GM19324 (cell line): ENCODE measurements around the gene EVL.

Experiments
- ATAC-seq: cut with Tn5 transposase; IDR thresholded peaks from one replicate; pipeline ENCODE4 v1.9.1; 2021; ENCODE audit warnings: mild to moderate bottlenecking, moderate library complexity; ENCODE audit not compliant: unreplicated experiment, low FRiP score

The EVL gene

DNA sequence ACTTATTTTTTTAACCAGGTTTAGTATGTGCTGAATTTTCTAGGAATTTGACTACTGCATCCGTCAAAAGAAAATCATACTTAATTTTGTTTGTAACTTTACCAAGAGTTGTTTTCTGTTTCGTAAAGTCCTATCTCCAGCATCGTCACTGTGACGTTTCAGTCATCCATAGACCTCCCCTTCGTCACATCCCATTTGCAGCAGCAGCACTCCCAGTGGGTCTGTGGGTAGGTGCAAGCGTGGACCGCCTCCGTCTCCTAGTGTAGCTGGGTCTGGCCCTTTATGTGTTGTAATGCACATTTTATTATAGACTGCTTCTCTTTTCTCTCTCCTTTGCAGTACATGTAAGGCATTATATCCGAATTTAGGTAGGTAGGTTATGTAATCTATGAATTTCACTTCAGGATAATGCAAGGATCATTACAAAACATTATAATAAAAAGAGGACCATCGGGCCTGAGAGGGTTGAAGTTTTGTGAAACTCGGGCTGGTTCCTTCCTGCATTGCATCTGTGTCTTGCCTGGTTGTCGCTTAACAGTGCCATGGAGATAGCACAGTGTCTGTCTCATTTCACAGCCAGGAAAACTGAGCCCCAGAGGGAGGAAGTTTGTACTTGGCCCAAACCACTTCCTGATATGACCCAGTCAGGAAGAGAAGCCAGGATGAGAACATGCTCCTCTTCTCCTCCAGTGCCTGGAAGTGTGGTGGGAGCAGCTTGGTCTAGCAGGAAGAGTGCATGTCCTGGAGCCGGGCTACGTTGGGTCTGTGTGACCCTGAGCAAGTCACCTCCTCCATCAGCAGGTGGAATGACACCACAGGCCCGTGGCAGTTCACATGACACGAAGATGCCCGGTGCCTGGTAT is 41.3 kb downstream of the EVL start:
- ATAC-seq = no peak

- no peak for ATAC-seq
Measured at GRCh38 chr14:100107236-100107635, 42.0 kb downstream of the EVL start.

GRCh38 chr14:100108042-100108825 is 43.0 kb downstream of the EVL start:
- peak; percentile 59 for ATAC-seq

DNA sequence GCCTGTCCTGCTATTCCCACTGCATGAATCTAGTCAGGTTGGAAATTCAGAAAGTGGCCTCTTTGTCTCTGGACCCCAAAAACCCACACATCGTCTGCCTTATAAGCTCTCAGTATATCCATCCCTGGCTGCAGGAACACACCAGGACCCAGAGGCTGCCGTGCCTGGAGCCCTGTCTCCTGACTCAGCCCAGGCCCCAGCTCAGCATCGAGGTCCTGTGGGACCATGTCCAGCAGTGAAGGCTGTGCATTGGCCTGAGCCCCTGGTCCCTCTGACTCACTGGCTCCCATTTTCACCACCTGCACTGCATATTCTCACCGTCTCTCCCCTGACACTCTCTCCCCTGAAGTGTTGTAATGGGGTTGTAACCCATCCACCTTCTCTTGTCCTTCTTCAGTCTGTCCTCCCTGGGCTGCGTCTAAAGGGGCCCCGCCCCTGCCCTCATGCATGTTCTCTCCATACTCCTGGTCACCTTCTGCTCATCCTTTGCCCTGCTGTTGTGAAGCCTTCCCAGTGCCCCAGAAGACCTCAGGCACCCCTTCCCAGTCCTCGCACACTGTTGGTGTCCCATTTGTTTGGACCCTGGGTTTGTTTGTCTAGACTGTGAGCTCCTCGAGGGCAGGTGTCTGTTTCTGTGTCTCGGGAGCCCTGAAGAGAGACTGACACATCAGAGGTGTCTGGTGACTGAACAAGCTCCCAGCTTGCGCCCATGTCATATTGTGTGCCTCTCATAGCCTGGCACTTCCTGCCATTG is 43.8 kb downstream of the EVL start:
- no peak for ATAC-seq

DNA sequence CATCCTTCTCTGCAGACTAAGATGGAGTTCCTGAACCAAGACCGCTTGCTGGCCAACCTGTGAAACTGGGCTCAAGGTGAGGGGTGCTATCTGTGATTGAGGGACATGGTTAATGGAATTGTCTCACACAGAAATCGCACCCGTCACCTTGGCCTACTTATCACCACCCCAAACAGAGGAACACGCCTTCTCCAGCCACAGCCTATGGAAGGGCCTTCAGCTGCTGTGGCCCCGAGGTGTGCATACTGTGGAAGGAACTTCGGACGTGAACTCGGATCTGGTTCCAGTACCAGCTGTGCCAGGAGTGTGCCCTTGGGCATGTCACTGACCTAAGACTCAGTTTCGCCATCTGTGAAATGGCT is 44.4 kb downstream of the EVL start:
- no peak for ATAC-seq

DNA sequence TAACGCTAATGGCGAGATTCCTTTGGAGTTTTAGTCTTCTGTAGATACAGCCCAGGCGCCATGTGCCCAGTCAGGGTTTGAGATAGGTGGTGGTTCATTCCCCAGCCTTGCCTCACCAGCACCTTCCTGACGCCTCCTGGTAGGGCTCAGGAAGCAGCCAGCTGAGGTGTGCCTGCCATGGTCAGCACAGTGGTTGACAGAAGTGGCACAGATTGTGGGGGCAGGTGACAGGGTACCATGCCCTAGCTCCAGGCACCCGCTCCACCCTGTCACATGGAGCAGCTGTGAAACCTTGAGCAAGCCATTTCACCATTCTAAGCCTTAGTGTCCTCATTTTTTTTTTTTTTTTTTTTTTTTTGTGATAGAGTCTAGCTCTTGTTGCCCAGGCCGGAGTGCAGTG is 45.6 kb downstream of the EVL start:
- ATAC-seq = no peak

DNA sequence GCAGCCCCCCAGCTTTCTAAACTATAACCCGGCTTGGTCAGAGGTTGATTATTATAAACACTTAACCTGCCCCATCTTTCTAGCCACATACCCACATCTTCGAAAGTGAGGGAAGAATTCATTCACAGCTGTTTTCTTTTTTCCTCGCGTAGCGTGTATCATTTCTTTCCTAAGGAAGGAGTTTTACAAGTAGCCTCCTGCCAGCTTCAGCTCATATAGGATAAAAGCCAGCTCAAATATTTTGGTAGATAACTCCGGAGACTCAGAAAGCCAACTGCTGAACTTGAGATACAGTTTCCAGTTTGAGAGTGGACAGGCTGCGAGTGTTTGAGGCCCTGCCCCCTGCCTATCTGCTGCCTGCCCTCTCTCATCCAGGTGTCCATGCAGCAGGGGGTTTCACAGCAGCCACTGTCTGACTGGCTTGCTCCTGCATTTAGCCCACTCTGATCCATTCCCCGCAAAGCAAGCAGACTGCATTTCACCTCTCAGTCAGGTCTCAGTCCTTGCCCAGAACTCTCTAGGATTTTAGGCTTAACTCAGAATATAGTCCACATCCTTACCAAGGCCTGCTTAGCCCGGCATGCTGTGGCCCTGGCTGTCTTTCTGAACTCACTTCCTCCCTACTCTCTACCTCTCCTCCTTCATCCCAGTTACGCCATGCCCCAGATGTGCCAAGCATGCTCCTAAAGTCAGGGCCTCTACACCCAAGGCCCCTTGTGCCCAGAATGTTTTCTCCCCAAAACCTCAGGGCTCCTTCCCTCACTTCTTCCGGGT is 46.9 kb downstream of the EVL start:
- no peak for ATAC-seq

GRCh38 chr14:100114109-100114765 is 49.0 kb downstream of the EVL start:
- no peak for ATAC-seq

GRCh38 chr14:100115236-100115635 is 50.0 kb downstream of the EVL start:
- ATAC-seq = no peak

- no peak for ATAC-seq
Measured at GRCh38 chr14:100115726-100116125, 50.5 kb downstream of the EVL start.

- no peak for ATAC-seq
Measured at GRCh38 chr14:100116134-100116533, 50.9 kb downstream of the EVL start.

- ATAC-seq = no peak
Measured at GRCh38 chr14:100117026-100117425, 51.8 kb downstream of the EVL start.

GRCh38 chr14:100117633-100118395 is 52.6 kb downstream of the EVL start:
- no peak for ATAC-seq

GRCh38 chr14:100118396-100119011 is 53.3 kb downstream of the EVL start:
- no peak for ATAC-seq

GRCh38 chr14:100119251-100119650 is 54.0 kb downstream of the EVL start:
- no peak for ATAC-seq

DNA sequence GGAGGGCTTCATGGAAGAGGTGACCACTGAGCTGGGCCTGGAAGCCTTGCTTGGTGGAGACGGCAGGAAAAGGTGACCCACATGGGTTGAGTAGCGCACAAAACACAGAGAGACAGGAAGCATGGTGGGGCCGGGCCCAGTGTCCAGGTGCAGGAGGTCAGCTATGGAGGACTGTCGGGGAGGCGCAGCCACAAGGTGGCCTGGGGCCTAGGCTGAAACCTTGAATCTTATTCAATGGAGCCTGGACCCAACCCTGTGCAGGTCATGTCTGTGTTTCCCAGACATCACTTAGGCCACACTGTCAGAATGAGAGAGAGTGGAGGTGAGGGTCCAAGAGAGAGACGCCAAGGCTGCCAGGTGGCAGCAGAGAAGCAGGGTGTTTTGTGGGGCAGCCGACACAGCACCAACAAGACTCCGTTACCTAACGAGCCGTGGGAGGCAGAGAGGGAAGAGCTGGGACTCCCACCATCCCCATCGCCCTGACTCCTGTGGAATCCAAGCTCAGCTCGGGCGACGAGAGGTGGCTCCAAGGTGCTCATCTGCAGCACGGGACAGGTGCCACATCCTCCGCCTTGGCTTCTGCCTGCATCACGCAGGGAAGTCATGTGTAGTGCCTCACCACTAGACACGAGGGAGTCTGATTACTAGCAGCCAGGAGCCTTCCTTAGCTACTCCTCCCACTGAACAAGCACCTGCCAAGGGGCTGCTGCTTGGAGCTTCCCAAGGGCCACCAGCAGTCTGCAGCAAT is 55.5 kb downstream of the EVL start:
- ATAC-seq = no peak

DNA sequence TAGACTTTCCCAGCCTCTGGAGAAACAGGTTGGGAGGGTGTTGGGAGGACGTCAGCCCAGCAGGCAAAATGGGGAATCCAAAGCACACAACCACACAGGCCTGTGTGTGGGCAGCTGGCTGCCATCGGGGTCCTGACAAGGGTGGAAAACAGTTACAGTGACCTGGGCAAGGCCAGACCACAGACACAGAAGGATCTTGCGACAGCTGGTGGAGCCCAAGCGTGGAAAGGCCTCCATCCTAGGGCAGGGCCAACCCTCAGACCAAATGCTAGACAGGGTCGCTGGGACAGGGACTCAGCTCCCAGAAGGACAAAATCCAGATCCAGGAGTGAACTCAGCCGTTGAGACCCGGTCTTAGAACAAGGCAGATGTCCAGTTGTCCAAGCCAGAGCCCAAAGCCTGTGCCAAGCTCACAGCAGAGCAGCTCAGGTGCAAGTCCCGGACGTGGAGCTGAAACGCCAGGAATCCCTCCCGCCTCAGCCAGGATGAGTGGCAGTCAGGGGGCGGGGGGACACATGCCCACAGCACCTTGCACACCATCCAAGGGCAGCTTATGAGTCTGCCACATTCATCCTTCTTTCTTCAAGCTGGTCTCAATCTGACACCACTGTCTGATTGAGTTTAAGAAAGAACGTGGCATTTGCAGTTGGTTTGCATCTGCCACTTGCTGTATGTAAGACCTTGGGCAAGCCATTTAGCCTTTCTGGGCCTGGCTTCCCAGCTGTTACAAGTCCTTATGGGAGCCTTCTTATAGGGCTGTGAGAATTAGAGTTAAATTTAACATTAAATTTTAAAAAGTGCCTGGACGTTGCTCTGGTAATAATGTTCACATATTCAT is 56.6 kb downstream of the EVL start:
- no peak for ATAC-seq
